Aorta (tissue), 5 donors: ENCODE data around the gene SLU7. TPM values are rescaled to one million over a fixed set of nuclear protein-coding genes. Genes with fewer than 3 reads are reported as not detected.

Source experiments
- ATAC-seq: fragments of 200-7000 bp; cut with Tn5 transposase; one replicate; pipeline ENCODE4 v1.9.1; 2022; ENCODE audit warnings: moderate library complexity; ENCODE audit not compliant: low FRiP score
- DNase-seq, 2 donors: peaks; one replicate each; pipeline ENCODE4 v3.0.0-alpha.2; 2020
- H3K27ac ChIP-seq, 2 donors: one replicate each; pipeline ENCODE4 v1.5.1; 2013; ENCODE audit warnings: low read length in 2 of 2, mild to moderate bottlenecking in 2 of 2, moderate library complexity in 2 of 2, control low read depth in 1 of 2, inconsistent platforms in 1 of 2, low read depth in 1 of 2
- H3K27me3 ChIP-seq, 2 donors: one replicate each; pipeline ENCODE4 v1.6.1; 2013; ENCODE audit warnings: control low read depth in 1 of 2, low read length in 1 of 2, mild to moderate bottlenecking in 1 of 2, moderate library complexity in 1 of 2; ENCODE audit not compliant: insufficient read depth in 2 of 2, control insufficient read depth in 1 of 2
- H3K36me3 ChIP-seq, 2 donors: one replicate each; pipeline ENCODE4 v1.6.1; 2013; ENCODE audit warnings: control low read depth in 1 of 2, low read length in 1 of 2, mild to moderate bottlenecking in 1 of 2; ENCODE audit not compliant: insufficient read depth in 2 of 2, control insufficient read depth in 1 of 2
- H3K4me1 ChIP-seq, 2 donors: one replicate each; pipeline ENCODE4 v1.6.1; 2013; ENCODE audit warnings: low read length in 2 of 2, control low read depth in 1 of 2, mild to moderate bottlenecking in 1 of 2, moderate library complexity in 1 of 2; ENCODE audit not compliant: insufficient read depth in 2 of 2, control insufficient read depth in 1 of 2
- H3K4me3 ChIP-seq, 2 donors: one replicate each; pipeline ENCODE4 v1.5.1; 2013; ENCODE audit warnings: low read length in 2 of 2, control low read depth in 1 of 2, mild to moderate bottlenecking in 1 of 2
- H3K9me3 ChIP-seq: one replicate; pipeline ENCODE4 v1.6.1; 2013; ENCODE audit warnings: mild to moderate bottlenecking, low read length; ENCODE audit not compliant: control insufficient read depth
- WGBS, 2 donors: extraction: QIAGEN DNeasy Blood & Tissue Kit; methylation state at CpG; one replicate each; pipeline ENCODE4 v1.1.7; 2013; 5-methylcytosine and 5-hydroxymethylcytosine counted together
- intact Hi-C, 2 donors: fragments of 100-400 bp; cut with DNase I; formaldehyde crosslinking; loops; one replicate each; pipeline versions ENCODE4 v1.14.2 to v1.15.0; 2022
- polyA plus RNA-seq, 2 donors: library from polyadenylated mRNA; stranded (reverse); fragments of 200-250 nt; gene quantifications; one replicate each; pipeline ENCODE4 v1.2.3, GENCODE V29; 2013
- total RNA-seq, 2 donors: library from RNA; stranded (reverse); fragmentation: NEBNext Ultra II Directional; extraction: Animal tissue kit (Norgen Biotek cat#: 25700); gene quantifications; one replicate each; pipeline ENCODE4 v1.2.1, GENCODE V29; 2021
- donor health status: healthy with polysubstance abuse.
- donor health status: Bipolar disorder and iron deficiency.
- donor health status: DM: no; HTN: no; CAD: no.
- donor health status: DM: no; HTN: no; CAD: no.
- donor health status: DM: yes; HTN: yes; CAD: no.

The SLU7 gene
- total and polyA plus RNA-seq, 4 donors: 36.3 to 60.6 (median 53.5) TPM

DNA sequence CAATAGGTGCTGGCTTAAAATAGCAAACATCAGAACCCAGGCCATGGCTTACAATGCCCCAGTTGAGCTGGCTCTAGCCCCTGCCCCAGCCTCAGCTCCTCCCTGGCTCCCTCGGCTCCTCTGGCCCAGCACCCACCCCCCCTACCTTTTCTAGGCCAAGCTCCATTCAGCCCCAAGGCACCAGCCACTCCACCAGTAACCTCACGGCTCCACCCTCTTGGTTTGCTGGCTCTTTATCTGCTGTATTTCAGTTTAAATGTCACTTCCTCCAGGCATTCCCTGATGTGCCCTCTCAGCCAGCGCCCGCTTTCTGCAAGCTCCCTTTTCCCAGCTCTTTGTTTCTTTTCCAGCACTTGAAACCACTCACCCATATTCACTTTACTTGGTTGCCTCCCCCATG, 59.1 kb downstream of the SLU7 start:
- intact Hi-C loops: loop anchor here (5.0 to 10.0 kb wide), 2 partner anchors 37 to 245 kb away; partner anchors contain the start of gene PWWP2A (in 1 of the 2)
- Histone ChIP-seq H3K27me3 (no peaks in the 10 kb centered on the region), H3K36me3 (no peaks in the 10 kb centered on the region), H3K27ac (peak overlapping the region; percentile 10 to 31), H3K4me1 (peaks cover 1 to 10% of the 10 kb centered on the region in 2 donors), H3K4me3 (no peak overlapping the region), H3K9me3 (no peaks in the 10 kb centered on the region)
- ATAC-seq (no peak), DNase-seq (no peak)
- WGBS, 2 donors: 0 to 8% methylated on average over 4 of the region's 4 CpGs

DNA sequence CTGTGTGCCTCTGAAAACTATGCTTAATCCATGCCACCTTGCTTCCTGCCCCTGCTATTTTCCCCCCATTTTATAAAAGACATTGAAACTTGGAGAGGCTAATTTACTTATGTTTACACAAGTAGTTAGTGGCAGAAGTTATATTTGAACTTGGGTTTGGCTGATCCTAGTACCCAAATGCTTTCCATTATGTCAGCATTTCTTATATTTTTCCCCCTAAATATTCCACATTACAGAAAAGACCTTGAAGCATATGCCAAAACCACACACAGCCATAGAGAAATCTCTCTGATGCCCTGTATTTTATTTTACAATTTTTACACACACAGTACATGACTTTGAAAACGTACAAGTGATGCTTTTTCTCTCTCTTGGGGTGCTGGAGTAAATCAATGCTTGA, 59.6 kb downstream of the SLU7 start:
- peaks cover 1 to 10% of the 10 kb centered on the region in 2 donors for H3K4me1 ChIP-seq
- no peaks in the 10 kb centered on the region for H3K36me3 ChIP-seq
- H3K27ac ChIP-seq: peak overlapping the region; percentile 10 to 31
- intact Hi-C loops: loop anchor here in 1 of 2 donors (10.0 kb wide), 1 partner anchor 244 kb away; the partner anchor contains the start of gene PWWP2A
- DNase-seq (no peak), ATAC-seq (no peak)
- no peaks in the 10 kb centered on the region for H3K9me3 ChIP-seq
- H3K4me3 ChIP-seq: no peak overlapping the region
- 0 to 6% methylated on average over 1 of the region's 1 CpG for WGBS, 2 donors
- H3K27me3 ChIP-seq: no peaks in the 10 kb centered on the region

GRCh38 chr5:160357861-160358411, 60.9 kb downstream of the SLU7 start:
- peak; percentile 83 for ATAC-seq
- Histone ChIP-seq H3K27me3 (no peaks in the 10 kb centered on the region), H3K4me1 (peaks cover 1 to 10% of the 10 kb centered on the region in 2 donors), H3K4me3 (no peak overlapping the region), H3K36me3 (no peaks in the 10 kb centered on the region), H3K27ac (peak overlapping the region; percentile 23 to 98), H3K9me3 (no peaks in the 10 kb centered on the region)
- WGBS, 2 donors: 4 to 6% methylated on average over 6 to 7 of the region's 7 CpGs
- intact Hi-C loops: loop anchor here in 1 of 2 donors (10.0 kb wide), 1 partner anchor 243 kb away; the partner anchor contains the start of gene PWWP2A
- peak in 1 of 2 donors; percentile 71 for DNase-seq

GRCh38 chr5:160357394-160357793, 61.5 kb downstream of the SLU7 start:
- Histone ChIP-seq H3K4me3 (no peak overlapping the region), H3K27ac (peak overlapping the region; percentile 23 to 98), H3K9me3 (no peaks in the 10 kb centered on the region), H3K36me3 (no peaks in the 10 kb centered on the region), H3K27me3 (no peaks in the 10 kb centered on the region), H3K4me1 (peaks cover 1 to 10% of the 10 kb centered on the region in 2 donors)
- no peak for DNase-seq
- peak; percentile 15 for ATAC-seq
- WGBS, 2 donors: 5 to 7% methylated on average over 7 of the region's 7 CpGs
- intact Hi-C loops: loop anchor here in 1 of 2 donors (10.0 kb wide), 1 partner anchor 243 kb away; the partner anchor contains the start of gene PWWP2A

- WGBS, 2 donors: 35 to 39% methylated on average over 7 of the region's 7 CpGs
- DNase-seq (no peak), ATAC-seq (no peak)
- Histone ChIP-seq H3K4me3 (no peak overlapping the region), H3K4me1 (peaks cover 1 to 10% of the 10 kb centered on the region in 2 donors), H3K9me3 (no peaks in the 10 kb centered on the region), H3K36me3 (no peaks in the 10 kb centered on the region), H3K27ac (peak overlapping the region; percentile 23 to 98), H3K27me3 (no peaks in the 10 kb centered on the region)
- intact Hi-C loops: loop anchor here in 1 of 2 donors (10.0 kb wide), 1 partner anchor 242 kb away; the partner anchor contains the start of gene PWWP2A
Measured at GRCh38 chr5:160356550-160357347, 62.1 kb downstream of the SLU7 start.

DNA sequence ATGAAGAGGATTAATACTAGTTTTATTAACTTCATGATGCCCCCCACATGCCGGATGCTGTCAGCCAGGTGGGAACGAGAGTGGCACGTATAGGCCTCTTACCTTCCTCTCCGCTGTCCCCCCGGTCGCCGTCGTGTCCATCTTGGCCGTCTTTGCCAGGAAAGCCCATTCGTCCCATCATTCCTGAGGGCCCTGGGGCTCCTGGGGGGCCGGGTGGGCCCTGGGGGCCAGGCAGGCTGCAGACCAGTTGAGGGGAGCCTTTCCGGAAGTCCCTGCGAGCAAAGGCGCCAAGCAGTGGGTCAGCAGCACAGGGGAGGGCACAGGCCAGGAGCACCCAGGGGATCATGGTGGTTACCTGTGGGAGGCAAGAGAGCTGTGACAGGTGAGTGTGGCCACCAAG, 64.2 kb downstream of the SLU7 start:
- intact Hi-C loops: loop anchor here in 1 of 2 donors (10.0 kb wide), 1 partner anchor 240 kb away; the partner anchor contains the start of gene PWWP2A
- H3K4me3 ChIP-seq: no peak overlapping the region
- H3K27me3 ChIP-seq: no peaks in the 10 kb centered on the region
- WGBS, 2 donors: 92 to 94% methylated on average over 14 of the region's 14 CpGs
- ATAC-seq (no peak), DNase-seq (no peak)
- no peaks in the 10 kb centered on the region for H3K36me3 ChIP-seq
- no peak overlapping the region for H3K27ac ChIP-seq
- H3K4me1 ChIP-seq: peaks cover 1 to 7% of the 10 kb centered on the region in 2 donors
- no peaks in the 10 kb centered on the region for H3K9me3 ChIP-seq

- 11 to 12% methylated on average over 8 of the region's 8 CpGs for WGBS, 2 donors
- Histone ChIP-seq H3K4me3 (no peak overlapping the region), H3K4me1 (peaks cover 0 to under 1% of the 10 kb centered on the region in 2 donors), H3K27ac (peak overlapping the region in 1 of 2 donors; percentile 39), H3K9me3 (no peaks in the 10 kb centered on the region), H3K27me3 (no peaks in the 10 kb centered on the region), H3K36me3 (no peaks in the 10 kb centered on the region)
- ATAC-seq (peak; percentile 73), DNase-seq (peak; percentile 83 to 84)
- intact Hi-C loops: loop anchor here in 1 of 2 donors (10.0 kb wide), 1 partner anchor 239 kb away; the partner anchor contains the start of gene PWWP2A
Measured at GRCh38 chr5:160353379-160353778, 65.5 kb downstream of the SLU7 start.

- no peaks in the 10 kb centered on the region for H3K27me3 ChIP-seq
- no peak overlapping the region for H3K4me3 ChIP-seq
- H3K9me3 ChIP-seq: no peaks in the 10 kb centered on the region
- no peaks in the 10 kb centered on the region for H3K4me1 ChIP-seq
- ATAC-seq (no peak), DNase-seq (no peak)
- no peaks in the 10 kb centered on the region for H3K36me3 ChIP-seq
- 96 to 99% methylated on average over 4 of the region's 4 CpGs for WGBS, 2 donors
- no peak overlapping the region for H3K27ac ChIP-seq
- intact Hi-C loops: loop anchor here in 1 of 2 donors (10.0 kb wide), 1 partner anchor 238 kb away; the partner anchor contains the start of gene PWWP2A
Measured at GRCh38 chr5:160352308-160352707, 66.6 kb downstream of the SLU7 start.
